ENCODE results near the gene RASL11A.

- no peak for TF ChIP-seq CTCF (IDR thresholded peaks at IDR 0.05)
- no peak for TF ChIP-seq POLR2A (IDR thresholded peaks at IDR 0.05)
Measured at GRCh38 chr13:27302643-27303262, 32.1 kb downstream of the RASL11A start.
